HG03095 (cell line): ENCODE data around the gene ERP44.

Experiments
- ATAC-seq: cut with Tn5 transposase; IDR thresholded peaks from one replicate; pipeline ENCODE4 v1.9.1; 2021; ENCODE audit warnings: moderate library complexity; ENCODE audit not compliant: unreplicated experiment

The ERP44 gene

GRCh38 chr9:99953861-99954507 is 144.8 kb downstream of the ERP44 start:
- ATAC-seq: no peak

DNA sequence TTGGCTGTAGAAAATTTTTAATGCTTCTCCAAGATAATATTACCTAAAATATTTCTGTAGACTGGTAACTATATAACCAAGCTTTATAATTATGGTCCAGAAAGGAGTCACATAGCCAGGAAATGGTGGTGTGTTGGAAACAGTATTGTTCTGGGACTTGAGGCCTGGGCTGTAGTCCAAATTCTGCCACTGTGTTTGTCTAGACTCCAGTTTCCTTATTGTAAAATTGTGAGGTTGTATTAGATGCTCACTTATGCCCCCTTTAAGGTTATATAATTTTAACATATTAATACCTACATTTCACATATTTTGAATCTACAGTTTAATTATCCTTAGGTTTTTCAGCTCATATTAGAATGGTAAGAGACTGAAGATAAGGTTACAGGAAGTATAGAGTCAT is 149.9 kb downstream of the ERP44 start:
- ATAC-seq: no peak

- ATAC-seq: no peak
These were observed 150.3 kb downstream of the ERP44 start for GRCh38 chr9:99948482-99948881.

DNA sequence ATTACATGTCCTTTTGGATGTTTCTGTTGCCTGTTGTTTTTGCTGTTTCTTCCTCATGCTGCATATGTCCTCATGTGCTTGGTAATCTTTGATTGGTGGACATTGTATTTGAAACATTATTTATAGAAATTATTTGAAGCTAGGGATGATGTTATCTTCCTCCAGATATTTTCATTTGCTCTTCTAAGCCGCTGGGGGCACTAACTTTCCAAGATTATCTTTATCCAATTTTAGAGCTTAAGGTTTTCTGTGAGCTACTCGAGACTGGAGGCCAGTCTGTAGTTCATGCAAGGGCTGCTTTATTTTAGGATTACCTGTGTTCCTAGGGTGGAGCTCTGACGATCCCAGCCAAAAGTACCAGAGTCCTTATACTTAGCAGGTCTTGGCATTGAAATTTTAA is 151.4 kb downstream of the ERP44 start:
- ATAC-seq: no peak

DNA sequence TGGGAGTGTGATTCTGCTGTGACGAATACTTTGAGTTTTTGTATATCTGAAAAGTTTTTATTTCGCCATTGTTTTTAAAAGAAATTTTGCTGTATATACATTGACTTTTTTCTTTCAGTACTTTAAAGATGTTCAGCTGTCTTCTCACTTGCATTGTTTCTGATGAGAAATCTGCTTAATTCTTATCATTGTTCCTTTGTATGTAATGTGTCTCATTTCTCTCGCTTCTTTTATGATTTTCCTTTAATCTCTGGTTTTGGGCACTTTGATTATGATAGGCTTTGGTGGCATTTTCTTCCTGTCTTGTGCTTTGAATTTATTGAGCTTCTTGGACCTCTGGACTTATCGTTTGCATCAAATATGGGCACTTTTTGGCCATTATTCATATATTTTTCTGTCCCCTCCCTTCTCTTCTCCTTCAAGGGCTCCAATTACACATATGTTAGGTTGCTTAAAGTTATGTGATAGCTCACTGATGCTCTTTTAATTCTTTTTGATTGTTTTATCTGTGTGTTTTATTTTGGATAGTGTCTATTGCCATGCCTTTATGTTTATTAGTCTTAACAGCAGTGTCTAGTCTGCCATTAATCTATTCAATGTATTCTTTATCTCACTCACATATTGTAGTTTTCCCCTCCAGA is 161.7 kb downstream of the ERP44 start:
- ATAC-seq: no peak

DNA sequence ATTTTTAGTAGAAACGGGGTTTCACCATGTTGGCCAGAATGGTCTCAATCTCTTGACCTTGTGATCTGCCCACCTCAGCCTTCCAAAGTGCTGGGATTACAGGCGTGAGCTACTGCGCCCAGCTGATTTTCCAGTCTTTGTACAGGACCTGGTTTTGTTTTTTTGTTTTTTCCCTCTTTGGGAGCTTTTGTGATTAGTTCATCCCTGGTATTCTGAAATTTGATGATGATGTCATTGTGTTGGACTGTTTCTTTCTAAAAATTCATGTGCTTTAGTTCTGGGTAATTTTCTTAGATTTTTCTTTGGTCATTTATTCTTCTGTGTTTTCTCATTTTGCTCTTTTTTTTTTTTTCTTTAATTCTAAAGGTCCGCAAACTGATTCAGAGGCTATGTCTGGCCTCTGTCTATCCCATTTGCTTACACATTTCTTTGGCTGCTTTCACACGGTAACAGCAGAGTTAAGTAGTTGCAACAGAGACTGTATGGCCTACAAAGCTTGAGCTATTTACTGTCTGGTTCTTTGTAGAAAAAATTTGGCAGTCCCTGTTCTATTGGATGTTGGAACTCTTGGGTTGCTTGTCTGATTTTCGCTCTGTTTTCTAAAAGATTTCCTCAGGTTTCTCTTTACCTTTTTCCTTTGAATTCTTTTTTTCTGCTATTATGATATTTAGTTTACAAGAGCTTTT is 167.5 kb downstream of the ERP44 start:
- no peak for ATAC-seq

DNA sequence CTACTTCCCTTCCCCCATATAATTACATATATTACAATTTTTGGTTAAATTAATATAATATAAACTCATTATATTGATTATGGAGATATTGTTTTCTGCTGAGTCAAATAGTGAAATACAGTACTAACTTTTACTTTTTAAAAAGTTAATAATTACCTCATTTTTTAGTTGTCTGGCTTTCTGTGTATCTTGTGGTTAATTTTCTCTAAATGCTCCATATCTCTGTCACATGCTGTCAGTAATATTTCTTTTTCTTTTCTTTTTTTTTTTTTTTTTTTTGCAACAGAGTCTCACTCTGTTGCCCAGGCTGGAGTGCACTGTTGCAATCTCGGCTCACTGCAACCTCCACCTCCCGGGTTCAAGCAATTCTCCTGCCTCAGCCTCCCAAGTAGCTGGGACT is 169.1 kb downstream of the ERP44 start:
- no peak for ATAC-seq
